CD4-positive, alpha-beta T cell treated with Interleukin-6 for 4 hours (primary cell): ENCODE data around the gene IQGAP2.
"Not testable (repeated sequence)": the region's sequence is repeated elsewhere in the genome, so short reads cannot be mapped to it uniquely, and the experiment has no call there.

Experiments used
- DNase-seq: peaks from one replicate; pipeline ENCODE4 v3.0.0-alpha.2; 2020; ENCODE audit warnings: mixed read lengths

IQGAP2 gene, protein sequence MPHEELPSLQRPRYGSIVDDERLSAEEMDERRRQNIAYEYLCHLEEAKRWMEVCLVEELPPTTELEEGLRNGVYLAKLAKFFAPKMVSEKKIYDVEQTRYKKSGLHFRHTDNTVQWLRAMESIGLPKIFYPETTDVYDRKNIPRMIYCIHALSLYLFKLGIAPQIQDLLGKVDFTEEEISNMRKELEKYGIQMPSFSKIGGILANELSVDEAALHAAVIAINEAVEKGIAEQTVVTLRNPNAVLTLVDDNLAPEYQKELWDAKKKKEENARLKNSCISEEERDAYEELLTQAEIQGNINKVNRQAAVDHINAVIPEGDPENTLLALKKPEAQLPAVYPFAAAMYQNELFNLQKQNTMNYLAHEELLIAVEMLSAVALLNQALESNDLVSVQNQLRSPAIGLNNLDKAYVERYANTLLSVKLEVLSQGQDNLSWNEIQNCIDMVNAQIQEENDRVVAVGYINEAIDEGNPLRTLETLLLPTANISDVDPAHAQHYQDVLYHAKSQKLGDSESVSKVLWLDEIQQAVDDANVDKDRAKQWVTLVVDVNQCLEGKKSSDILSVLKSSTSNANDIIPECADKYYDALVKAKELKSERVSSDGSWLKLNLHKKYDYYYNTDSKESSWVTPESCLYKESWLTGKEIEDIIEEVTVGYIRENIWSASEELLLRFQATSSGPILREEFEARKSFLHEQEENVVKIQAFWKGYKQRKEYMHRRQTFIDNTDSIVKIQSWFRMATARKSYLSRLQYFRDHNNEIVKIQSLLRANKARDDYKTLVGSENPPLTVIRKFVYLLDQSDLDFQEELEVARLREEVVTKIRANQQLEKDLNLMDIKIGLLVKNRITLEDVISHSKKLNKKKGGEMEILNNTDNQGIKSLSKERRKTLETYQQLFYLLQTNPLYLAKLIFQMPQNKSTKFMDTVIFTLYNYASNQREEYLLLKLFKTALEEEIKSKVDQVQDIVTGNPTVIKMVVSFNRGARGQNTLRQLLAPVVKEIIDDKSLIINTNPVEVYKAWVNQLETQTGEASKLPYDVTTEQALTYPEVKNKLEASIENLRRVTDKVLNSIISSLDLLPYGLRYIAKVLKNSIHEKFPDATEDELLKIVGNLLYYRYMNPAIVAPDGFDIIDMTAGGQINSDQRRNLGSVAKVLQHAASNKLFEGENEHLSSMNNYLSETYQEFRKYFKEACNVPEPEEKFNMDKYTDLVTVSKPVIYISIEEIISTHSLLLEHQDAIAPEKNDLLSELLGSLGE (N-terminal part only)

DNA sequence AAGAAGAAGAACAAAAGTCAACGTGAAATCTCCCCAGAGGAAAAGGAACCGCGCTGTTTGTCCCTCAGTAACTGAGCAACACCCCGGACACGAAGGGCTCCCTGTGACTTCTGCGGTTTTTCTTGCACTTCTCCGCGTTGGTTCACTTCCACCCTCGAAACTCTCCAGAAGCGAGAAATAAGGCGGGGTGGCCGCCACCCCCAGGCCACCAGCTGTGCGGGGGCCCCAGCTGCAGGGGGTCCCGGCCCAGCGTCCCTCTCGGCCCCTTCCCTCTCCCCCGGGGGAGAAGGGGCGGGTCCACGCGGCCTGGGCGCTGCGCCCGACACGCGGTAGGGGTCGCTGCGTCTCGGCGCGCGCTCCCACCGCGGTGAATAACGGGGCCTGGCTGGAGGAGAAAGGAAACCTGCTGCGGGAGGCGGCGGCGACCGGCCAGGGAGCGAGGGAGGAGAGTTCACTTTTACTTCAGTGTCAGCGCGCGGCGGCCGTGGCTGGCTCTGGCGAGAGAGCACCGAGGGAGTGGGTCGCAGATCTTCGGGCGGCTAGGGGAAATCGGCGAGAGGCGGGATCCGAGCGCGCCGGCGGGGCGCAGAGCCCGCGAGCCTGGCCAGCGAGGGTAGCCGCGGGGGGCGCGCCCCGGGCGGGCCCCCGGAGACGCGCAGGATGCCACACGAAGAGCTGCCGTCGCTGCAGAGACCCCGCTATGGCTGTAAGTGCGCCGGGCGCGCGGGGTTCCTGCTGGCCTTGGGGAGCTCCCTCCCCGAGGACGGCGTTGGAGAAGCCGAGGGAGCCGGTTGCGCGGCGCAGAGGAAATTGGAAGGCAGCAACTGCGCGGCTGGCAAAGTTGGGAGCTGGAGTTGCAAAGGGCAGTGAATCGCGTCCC, at the start of gene IQGAP2:
Gene IQGAP2 (plus strand): TSS at position 400 of the 880 bp plus-strand sequence. CDS start 261 bp downstream, at position 661.
- DNase-seq, result peak; percentile 81

DNA sequence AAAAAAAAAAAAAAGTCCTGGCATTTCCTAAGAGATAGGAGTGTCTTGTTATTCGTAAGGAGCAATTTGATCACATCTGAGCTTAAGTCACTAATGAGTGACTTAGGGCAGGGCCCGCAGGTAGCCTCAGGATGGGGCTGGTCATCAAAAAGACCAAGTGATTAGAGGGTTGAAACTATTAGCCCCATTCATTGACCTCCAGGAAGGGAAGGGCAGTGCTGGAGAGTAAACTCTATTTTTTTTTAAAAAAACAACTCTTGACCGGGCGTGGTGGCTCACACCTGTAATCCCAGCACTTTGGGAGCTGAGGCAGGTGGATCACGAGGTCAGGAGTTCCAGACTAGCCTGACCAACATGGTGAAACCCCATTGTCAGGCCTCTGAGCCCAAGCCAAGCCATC, 46.2 kb upstream of the IQGAP2 start:
- no peak for DNase-seq

DNA sequence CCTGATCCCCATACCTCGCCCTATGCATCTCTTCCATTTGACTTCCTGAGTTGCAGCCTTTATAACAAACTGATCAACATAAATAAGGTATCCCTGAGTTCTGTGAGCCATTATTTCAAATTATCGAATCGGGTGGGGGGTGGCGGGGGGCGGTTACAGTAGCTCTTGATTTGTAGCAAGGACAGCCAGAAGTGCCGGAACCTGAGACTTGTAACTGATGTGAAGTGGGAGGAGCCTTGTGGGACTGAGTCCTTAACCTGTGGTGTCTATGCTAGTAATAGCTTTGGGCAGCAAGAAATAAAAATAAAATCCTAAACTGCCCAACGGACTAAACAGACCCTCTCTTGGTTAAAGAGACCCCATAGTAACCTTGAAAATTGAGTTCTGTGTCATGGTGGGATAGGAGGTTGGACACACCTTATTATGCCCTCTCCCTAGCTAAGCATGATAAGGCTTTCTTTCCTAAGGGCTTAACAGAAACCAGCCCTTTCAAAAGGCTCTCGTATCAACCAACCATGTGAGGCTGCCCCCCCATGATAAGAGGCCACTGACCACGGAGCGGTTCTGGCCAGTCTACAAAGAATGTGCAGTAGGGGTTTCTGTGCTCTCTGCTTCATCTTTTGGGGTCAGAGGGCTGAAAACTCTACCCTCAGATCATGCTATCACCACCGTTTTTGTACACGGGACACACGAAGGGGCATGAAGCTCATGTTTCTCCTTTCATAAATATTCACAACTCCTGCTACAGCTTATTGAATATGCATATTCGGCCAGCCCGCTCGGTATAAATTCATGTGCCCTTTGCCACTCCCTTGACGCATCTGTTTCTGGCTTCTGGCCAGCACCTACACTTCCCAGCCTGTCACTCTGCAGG, 39.5 kb upstream of the IQGAP2 start:
- peak; percentile 15 for DNase-seq

DNA sequence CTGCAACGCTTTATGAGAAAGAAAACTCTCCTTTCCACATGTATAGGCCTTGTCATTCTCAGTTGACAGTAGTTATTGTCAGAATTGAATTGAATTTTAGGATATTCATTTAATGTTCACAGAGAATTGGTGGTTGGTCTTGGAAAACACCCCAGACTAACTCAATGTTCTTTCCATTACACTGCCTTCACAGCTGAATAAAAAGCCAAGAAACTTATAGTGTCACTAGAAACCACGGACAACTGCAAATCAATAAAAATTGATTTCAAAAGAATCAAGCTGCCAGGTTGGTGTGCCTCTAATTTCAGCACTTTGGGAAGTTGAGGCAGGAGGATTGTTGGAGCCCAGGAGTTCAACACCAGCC, 38.9 kb upstream of the IQGAP2 start:
- no peak for DNase-seq

DNA sequence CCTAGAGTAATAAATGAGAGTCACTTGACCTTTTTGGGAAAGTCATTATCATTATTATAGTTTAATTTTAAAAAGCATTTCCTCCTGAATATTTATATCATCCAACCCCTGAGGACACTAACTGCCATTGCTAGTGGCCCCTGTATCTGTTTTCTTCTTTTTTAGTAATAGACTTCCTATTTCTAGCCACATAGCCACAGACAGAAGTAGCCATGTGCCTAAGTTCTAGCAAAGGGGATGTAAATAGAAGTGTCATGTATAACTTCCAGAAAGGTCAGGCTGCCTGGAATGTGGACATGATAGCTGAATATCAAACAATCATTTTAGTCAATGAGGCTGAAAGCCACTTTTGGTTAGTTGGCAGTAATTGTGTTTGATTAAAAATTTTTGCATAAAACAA, 37.5 kb upstream of the IQGAP2 start:
- DNase-seq, result no peak

DNA sequence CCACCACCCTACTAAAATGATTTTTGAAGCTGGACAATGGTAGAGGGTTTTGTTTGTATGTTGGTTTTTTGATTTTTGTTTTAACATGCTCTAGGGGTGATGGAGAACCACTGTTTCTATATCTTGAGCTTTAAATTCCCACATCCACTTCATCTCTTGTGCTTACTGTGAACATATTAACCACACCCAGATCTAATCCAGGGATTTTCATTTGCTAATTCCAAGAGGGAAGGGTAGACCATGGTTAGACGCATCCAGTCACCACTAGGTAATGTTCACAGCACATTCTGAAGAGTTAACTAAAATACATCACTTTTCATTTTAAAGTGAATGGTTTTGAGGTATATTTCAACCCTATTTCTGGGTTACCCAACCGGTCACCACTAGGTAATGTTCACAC, 36.5 kb upstream of the IQGAP2 start:
- DNase-seq, result no peak

DNA sequence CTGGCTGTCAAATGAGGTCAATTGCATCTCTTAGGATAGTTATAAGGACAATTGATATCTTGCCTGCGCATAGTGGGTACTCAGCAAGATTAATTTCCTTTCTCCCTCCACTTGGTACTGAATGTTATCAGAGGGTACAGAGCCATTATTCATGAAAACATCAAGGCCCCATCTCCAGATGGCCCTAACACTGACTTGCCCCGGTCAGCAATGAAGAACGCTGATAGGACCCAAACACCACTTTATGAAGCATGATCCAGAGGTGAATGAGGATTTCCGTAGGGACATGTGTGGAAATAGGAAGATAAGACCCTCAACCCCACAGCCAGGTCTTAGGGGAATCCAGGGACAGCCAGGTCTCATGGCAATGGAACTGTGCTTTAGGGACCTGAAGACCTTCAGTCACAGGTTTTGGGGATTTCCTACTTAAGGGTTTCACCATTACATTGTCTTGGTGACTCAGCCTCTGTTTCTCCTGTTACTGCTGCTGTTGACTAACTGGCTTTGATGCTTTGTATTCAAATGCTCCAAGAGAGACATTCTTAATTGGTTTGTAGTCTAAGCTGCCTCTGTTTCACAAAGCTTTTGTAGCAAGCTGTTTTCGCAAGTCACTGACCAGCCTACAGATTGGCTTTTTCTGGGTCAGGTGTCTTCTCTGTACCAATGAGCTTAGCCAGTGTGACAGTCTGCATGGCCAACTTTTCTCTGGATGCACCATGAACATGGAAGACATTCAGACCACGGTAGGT, 35.3 kb upstream of the IQGAP2 start:
- DNase-seq, result no peak

DNA sequence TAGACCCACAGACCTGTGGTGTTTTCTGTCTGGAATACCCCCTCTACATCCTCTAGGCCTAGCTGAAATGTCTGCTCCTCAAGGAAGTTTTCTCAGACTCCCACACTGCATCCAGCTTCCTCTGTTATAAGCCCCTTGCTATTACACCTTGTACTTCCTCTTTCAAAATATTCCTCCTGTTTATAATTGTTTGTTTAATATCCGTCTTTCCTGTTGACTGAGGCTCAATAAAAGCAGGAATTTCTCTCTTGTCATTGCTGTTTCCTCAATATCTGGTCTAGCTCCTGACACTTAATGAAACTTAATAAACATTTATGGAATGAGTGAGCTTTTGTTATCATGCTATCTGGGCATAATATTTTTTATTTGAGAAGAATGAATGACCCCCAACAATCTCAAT, 34.1 kb upstream of the IQGAP2 start:
- no peak for DNase-seq

DNA sequence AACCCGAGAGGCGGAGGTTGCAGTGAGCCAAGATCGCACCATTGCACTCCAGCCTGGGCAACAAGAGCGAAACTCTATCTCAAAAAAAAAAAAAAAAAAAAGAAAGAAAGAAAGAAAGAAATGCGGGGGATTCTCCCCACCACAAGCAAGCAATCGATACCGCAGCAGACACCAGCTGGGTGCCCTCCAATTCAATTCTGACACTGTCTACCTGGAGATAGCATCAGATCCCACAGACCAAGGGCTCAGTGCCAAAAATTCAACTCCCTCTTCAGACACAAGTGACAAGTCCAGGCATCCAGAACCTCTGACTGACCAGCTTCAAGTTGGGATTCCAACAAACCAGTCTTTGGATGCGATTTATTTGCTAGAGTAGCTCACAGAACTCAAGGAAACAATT, 33.4 kb upstream of the IQGAP2 start:
- DNase-seq, result not testable (repeated sequence)

DNA sequence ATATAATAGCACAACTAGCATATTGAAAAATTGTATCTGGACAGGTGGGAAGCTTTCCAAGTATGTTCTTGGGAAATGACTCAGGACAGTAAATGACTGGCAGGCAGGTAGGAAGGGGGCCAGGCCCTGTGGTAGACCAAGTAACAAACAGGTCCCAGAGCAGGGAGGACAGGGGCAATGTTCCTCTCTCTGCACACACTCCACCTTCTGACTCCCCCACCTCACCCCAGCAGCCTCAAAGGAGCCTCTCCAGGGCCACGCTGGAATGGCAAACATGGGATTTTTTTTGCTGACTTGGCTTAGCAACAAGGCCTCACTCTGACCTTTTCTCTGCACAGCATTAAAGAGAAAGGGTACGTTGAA, 31.1 kb upstream of the IQGAP2 start:
- no peak for DNase-seq

DNA sequence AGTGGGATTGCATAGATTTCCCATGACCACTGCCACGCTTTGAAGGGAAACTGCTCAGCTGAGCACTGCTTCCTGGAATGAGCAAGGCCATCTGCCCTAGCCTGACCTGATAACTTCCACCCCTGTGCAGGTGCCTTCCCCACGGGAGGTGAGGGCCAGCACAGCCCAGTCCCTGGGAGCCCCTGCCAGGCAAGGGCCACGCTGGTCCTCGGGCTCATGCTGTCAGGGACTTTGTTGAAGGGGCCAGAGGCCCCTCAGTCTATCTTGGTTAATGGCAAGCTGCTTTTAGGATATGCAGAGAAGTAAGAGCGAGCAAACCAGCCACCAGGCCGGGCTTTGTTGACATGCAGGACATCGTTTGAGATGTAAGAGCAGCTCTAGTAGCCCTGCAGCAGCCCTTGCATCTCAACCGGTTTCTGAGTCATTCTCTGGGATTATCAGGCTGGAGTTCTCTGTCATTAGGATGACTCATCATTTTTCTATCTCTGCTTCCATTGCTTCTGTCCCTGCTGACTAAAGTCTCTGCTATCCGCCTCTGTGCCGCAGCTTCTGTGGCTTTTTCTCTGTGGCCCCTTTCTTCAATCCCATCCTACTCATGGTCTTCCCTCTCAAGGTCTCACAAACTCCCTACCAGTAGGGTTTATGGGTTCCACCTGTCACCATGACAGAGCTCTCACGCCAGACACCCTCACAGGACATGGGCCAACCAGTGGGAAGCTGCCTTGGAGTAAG, 30.6 kb upstream of the IQGAP2 start:
- no peak for DNase-seq

DNA sequence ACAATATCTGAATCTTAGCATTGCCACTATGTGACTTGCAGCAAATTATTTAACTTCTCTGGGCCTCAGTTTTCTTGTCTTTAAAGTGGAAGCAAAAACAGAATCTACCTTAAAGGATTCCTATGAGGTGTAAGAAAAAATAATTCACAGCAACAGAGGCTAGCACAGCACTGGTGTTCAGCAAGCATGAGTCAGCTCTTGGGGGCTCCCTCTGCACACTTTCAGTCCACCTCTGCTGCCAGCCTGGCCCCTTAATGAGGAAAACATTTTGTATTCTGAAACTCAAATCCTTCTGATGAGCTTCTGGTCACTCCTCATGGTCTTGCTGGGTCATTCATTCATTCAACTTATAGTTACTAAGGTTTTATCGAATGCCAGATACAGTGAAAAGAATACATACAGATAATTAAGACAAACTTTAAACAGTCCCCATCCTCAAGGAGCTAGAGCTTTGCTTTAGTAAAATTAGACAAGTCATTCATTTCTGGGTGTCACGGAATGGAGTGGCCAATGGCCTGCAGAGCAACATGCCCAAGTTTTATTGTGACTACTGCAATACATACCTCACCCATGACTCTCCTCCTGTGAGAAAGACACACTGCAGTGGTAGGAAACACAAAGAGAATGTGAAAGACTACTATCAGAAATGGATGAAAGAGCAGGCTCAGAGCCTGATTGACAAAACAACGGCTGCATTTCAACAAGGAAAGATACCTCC, 26.8 kb upstream of the IQGAP2 start:
- no peak for DNase-seq

DNA sequence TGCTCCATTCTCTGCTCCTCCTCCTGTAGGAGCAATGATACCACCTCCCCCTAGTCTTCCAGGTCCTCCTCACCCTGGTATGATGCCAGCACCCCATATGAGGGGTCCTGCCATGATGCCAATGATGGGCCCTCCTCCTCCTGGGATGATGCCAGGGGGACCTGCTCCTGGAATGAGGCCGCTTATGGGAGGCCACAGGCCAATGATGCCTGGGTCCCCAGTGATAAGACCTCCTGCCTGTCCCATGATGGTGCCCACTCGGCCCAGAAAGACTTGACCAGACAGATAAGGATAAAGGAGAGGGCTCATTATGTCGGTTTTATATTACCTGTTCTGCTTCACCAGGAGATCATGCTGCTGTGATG, 26.2 kb upstream of the IQGAP2 start:
- no peak for DNase-seq

DNA sequence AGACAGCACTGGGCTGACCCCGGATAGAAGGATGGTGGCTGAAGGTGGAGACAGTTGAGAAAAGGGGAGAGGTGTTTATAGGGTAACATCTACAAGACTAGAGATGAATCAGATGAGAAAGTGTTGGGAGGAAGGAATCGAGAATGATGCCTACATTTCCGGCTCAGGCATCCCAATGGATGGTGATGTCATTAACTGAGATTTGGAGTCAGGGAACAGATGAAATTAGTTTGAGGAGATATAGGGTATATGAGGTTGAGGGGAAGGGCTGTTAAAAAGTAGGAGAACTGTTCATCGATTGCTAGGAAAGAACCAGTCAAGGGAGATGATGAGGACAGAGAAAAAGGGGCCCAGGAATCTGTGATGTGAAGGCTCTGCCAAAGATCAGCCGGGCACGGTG, 24.7 kb upstream of the IQGAP2 start:
- no peak for DNase-seq

DNA sequence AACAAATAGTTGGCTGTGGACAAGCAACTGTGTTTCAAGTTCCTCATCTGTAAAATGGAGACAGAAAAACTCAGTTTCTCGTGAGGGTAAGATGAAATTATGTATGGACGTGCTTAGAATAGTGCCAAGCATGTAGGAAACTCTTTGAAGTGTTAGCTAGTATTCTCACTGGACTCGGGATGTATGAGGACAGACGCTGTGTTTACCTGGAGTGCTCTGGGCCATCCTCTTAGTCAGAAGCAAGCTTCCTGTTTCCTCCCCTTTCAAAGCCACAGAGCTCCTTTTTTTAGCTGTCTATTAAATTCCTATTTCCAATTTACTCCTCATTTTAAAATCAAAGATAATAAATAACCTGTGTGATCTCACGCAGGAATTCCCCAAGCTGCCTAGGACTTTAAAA, 23.8 kb upstream of the IQGAP2 start:
- peak; percentile 29 for DNase-seq

DNA sequence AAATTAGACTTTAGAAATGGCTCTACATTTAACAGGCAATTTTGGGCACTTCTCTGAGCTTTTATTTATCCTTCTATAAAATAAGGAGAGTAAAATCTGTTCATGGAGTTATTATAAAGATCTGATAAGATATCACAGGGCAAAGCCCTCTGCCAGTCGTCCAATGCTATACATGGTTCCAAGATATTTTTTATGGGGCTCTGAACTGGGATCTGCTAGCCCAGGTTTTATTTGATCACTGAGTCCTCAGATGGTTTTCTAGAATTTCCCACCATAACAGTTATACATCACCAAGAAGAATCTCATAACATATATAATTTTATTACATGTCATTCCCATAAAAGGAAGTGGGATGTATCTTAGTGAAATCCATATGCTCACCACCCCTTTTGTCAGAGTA, 23.2 kb upstream of the IQGAP2 start:
- DNase-seq, result no peak

DNA sequence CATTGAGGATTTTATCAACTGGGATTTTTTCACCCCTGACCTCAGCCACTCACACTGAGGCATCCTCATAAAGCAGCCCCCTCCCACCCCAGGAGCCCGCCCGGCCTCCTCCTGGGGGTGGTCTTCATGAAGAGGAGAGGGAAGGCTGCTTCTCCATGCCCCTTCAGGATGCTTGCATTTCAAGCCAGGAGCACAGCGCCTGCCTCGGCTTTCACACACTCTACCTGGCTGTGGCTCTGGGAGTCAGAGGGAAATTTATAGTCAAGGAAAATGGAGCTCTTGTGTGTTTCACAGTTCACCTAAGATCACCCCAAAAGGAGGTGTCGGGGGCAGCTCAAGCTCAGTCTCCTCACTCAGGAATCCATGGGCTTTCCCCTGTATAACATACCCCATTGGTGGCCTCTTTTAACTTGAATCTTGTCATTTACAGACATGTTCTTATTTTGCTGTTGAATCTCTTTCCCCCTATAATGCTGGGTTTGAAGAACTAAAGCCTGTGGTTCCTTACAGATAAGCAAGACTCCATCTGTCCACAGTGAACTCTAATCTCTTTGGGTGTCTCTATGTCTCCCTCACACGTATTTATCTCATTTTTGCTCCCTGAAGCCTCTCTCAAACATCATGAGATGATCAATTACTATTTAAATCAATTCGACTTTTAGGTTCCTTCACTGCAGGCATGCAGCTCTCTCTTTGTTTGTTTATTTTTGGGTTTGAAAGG, 22.6 kb upstream of the IQGAP2 start:
- DNase-seq, result no peak

DNA sequence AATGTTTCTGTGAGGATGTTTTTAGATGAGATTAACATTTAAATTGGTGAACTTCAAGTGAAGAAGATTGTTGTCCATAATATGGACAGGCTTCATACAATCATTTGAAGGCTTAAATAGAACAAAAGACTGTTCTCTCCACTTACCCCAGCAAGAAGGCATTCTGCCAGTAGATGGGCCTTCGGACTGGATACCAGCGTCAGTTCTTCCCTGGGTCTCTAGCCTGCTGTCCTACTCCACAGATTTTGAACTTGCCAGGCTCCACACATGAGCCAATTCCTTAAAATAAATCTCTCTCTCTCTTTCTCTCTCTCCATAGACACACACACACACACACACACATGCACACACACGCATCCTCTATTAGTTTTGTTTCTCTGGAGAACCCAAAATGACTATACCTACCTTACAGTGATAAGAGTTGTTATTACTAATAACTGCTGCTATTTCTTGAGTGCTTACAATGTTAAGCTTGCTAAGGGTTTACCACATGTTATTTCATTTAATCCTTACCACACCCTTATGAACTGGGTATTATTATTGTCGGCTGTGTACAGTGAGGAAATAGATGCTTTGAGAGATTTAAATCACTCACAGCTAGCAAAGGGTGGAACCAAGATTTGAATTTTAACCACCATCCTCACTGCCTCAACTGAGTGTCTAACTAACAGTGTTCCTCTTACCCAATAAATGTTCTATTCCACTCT, 19.8 kb upstream of the IQGAP2 start:
- DNase-seq, result no peak
